Measurements from ENCODE around the gene SLC30A3.

SLC30A3 gene

GRCh38 chr2:27225526-27225925, 37.3 kb downstream of the SLC30A3 start:
- no peak for DNase-seq

GRCh38 chr2:27223416-27223815, 39.4 kb downstream of the SLC30A3 start:
- DNase-seq, result no peak

- DNase-seq, result no peak
Measured at GRCh38 chr2:27222407-27222806, 40.4 kb downstream of the SLC30A3 start.

- DNase-seq, result no peak
Measured at GRCh38 chr2:27221166-27221565, 41.7 kb downstream of the SLC30A3 start.

- no peak for DNase-seq
Measured at GRCh38 chr2:27220091-27220490, 42.8 kb downstream of the SLC30A3 start.

- no peak for DNase-seq
Measured at GRCh38 chr2:27219091-27219490, 43.8 kb downstream of the SLC30A3 start.

GRCh38 chr2:27218614-27219013, 44.2 kb downstream of the SLC30A3 start:
- no peak for DNase-seq

GRCh38 chr2:27217173-27218121, 45.4 kb downstream of the SLC30A3 start, which contains the start of gene CAD:
Gene CAD, plus strand, starts transcription at chr2:27217369. Its CDS starts 183 bp downstream, at chr2:27217552.
- DNase-seq, result peak; percentile 62

- DNase-seq, result no peak
Measured at GRCh38 chr2:27216416-27217137, 46.3 kb downstream of the SLC30A3 start.

GRCh38 chr2:27214941-27215340, 47.9 kb downstream of the SLC30A3 start:
- DNase-seq, result no peak

GRCh38 chr2:27212626-27213471, 50.0 kb downstream of the SLC30A3 start:
- DNase-seq, result peak; percentile 6

- peak; percentile 79 for DNase-seq
Measured at GRCh38 chr2:27211943-27212625, 50.8 kb downstream of the SLC30A3 start, which contains the start of the genes ATRAID and SLC5A6. Gene ATRAID, plus strand, starts transcription at chr2:27212041. Its CDS starts 328 bp downstream, at chr2:27212369. Gene SLC5A6, minus strand, starts transcription at chr2:27212268. Its CDS starts 4,618 bp downstream, at chr2:27207650.

- DNase-seq, result peak; percentile 80
Measured at GRCh38 chr2:27211241-27211942, 51.5 kb downstream of the SLC30A3 start.

GRCh38 chr2:27209621-27210401, 53.0 kb downstream of the SLC30A3 start:
- no peak for DNase-seq

GRCh38 chr2:27208486-27209050, 54.3 kb downstream of the SLC30A3 start:
- no peak for DNase-seq

- DNase-seq, result no peak
Measured at GRCh38 chr2:27206346-27206745, 56.5 kb downstream of the SLC30A3 start.

GRCh38 chr2:27205206-27205605, 57.6 kb downstream of the SLC30A3 start:
- DNase-seq, result no peak

- DNase-seq, result no peak
Measured at GRCh38 chr2:27204566-27204965, 58.3 kb downstream of the SLC30A3 start.

- no peak for DNase-seq
Measured at GRCh38 chr2:27203741-27204140, 59.1 kb downstream of the SLC30A3 start.
